ENCODE measurements around the gene ZNHIT2. TPM values are rescaled to one million over a fixed set of nuclear protein-coding genes. Genes with fewer than 3 reads are reported as not detected.

The ZNHIT2 gene
- total RNA-seq, 1 experiment from 2014 or later = 13.2 TPM

DNA sequence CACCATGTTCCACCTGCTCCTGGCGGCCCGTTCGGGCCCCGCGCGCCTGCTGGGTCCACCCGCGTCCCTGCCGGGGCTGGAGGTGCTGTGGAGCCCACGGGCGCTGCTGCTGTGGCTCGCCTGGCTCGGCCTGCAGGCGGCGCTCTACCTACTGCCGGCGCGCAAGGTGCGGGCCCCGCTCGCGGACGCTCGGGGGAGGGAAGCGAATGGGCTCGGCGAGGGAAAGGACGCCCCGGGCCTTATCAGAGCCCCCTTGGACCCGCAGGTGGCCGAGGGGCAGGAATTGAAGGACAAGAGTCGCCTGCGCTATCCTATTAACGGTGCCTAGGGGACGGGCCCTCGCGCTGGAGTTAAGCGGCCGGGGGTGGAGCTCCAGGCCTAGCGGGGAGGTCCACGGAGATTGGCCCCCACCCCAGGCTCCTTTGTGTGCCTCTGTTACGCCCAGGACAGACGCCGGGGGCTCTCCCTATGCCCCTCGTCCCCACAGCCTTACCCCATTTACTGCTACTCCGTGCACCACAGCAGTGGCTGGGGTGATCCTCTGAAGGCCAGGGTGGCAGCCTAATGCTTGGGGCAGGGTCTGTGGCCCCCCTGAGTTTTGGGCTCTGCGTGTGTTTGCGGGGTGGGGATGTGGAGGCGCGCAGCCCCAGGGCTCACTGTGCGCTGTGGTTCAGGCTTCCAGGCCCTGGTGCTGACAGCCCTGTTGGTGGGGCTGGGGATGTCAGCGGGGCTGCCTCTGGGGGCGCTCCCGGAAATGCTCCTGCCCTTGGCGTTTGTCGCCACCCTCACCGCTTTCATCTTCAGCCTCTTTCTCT, 4.7 kb downstream of the ZNHIT2 start:
- TF ChIP-seq, protein P1, sequence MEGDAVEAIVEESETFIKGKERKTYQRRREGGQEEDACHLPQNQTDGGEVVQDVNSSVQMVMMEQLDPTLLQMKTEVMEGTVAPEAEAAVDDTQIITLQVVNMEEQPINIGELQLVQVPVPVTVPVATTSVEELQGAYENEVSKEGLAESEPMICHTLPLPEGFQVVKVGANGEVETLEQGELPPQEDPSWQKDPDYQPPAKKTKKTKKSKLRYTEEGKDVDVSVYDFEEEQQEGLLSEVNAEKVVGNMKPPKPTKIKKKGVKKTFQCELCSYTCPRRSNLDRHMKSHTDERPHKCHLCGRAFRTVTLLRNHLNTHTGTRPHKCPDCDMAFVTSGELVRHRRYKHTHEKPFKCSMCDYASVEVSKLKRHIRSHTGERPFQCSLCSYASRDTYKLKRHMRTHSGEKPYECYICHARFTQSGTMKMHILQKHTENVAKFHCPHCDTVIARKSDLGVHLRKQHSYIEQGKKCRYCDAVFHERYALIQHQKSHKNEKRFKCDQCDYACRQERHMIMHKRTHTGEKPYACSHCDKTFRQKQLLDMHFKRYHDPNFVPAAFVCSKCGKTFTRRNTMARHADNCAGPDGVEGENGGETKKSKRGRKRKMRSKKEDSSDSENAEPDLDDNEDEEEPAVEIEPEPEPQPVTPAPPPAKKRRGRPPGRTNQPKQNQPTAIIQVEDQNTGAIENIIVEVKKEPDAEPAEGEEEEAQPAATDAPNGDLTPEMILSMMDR (IDR thresholded peaks at IDR 0.05; ENCODE audit: unreplicated experiment) = peak; percentile 85
- no peaks in the 10 kb centered on the region for H3K9me3 Mint-ChIP-seq (ENCODE audit: low read depth, unreplicated experiment)
- H3K4me1 Mint-ChIP-seq (ENCODE audit: low read depth, unreplicated experiment) = peaks cover 34% of the 10 kb centered on the region
- BruUV-seq (replicated peaks) = no TSS peak
- H3K4me3 Mint-ChIP-seq (ENCODE audit: low read depth, unreplicated experiment) = peak overlapping the region; percentile 81
- peaks cover 74% of the 10 kb centered on the region for H3K36me3 Mint-ChIP-seq (ENCODE audit: insufficient read depth, unreplicated experiment)
- intact Hi-C loops (cut with micrococcal nuclease; ENCODE audit: unreplicated experiment) = loop anchor here (5.0 to 10.0 kb wide), 2 partner anchors 70 to 268 kb away; partner anchors contain the start of genes CAPN1 and CDC42BPG
- peak overlapping the region; percentile 79 for H3K27ac Mint-ChIP-seq (ENCODE audit: unreplicated experiment)
- peak; percentile 72 for DNase-seq
- CTCF ChIA-PET = interaction anchor here (0.8 to 1.4 kb wide), 3 partner anchors 9 to 69 kb away, joined by 3 to 6 read pairs (median 5); partner anchors contain the start of genes CAPN1, FAU and MRPL49
- no peaks in the 10 kb centered on the region for H3K27me3 Mint-ChIP-seq (ENCODE audit: unreplicated experiment)

DNA sequence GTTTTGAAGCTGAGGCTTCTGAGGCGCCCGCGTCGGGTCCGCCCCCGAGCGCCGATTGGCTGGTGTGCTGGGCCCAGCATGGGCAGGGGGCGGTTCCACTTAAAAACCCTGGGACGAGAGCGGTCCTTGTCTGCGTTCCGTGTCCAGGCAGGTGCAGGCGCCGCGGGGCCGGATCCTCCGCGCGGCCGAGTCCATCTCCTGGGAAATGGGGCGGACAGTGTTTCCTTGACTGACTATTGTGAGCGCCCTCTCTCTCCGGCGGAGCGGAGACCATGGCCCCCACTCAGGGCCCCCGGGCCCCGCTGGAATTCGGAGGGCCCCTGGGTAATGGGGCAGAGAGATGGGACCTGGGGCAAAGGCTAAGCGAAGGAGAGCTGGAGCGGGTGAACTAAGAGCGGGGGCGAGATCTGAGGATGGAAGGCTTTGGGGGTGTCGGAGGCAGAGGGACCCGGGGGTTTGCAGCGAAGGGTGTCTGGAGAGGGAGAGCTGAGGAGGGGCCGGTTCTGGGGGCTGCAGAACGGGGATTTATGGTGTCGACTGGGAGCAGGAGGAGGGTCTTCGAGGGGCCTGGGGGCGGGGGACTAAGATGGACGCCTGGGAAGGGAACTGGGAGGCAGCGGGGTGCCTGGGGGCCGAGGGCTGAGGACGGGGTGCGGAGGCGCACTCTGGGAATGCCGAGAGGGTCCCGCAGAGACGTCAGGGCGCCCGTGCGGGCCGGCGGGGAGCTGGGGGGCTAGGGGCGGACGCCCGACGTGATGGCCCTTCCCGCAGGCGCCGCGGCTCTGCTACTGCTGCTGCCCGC, 5.6 kb downstream of the ZNHIT2 start, which contains the start of gene TM7SF2:
Gene TM7SF2, plus strand, starts transcription at position 129 of the 802 bp plus-strand sequence. Its CDS starts 144 bp downstream, at position 273.
- BruUV-seq (replicated peaks) = no TSS peak
- peak; percentile 97 for DNase-seq

DNA sequence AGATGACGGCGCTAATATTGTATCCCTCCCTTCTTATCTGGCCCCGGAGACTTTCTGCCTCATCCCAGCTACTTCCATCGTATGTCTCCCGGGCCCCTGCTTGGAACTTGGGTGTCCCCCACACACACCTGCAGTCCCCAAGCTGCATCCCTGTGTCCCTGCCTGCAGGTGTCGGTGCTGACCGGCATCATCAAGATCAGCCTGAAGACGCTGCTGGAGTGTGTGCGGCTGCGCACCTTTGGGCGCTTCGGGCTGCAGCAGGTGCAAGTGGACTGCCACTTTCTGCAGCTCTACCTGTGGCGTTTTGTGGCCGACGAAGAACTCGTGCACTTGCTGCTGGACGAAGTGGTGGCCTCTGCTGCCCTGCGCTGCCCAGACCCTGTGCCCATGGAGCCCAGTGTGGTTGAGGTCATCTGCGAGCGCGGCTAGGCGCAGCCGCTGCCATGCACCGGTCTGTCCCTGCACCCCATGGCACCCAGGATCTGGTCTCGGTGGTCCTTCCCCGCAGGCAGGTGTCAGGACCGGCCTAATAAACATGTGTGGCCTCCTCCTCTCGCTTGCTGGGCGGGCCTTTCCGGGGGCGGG, 6.2 kb downstream of the ZNHIT2 start:
- no TSS peak for BruUV-seq (replicated peaks)
- peaks cover 59% of the 10 kb centered on the region for H3K36me3 Mint-ChIP-seq (ENCODE audit: insufficient read depth, unreplicated experiment)
- H3K4me1 Mint-ChIP-seq (ENCODE audit: low read depth, unreplicated experiment) = peaks cover 34% of the 10 kb centered on the region
- peak overlapping the region; percentile 79 for H3K27ac Mint-ChIP-seq (ENCODE audit: unreplicated experiment)
- peak overlapping the region; percentile 81 for H3K4me3 Mint-ChIP-seq (ENCODE audit: low read depth, unreplicated experiment)
- no peaks in the 10 kb centered on the region for H3K27me3 Mint-ChIP-seq (ENCODE audit: unreplicated experiment)
- TF ChIP-seq, protein P1 (IDR thresholded peaks at IDR 0.05; ENCODE audit: unreplicated experiment) = no peak
- CTCF ChIA-PET = interaction anchor here (0.6 to 1.4 kb wide), 12 partner anchors 9 to 502 kb away, joined by 3 to 9 read pairs (median 5); partner anchors contain the start of genes CAPN1, FAU, MRPL49 and SF1
- DNase-seq = no peak
- intact Hi-C loops (cut with micrococcal nuclease; ENCODE audit: unreplicated experiment) = loop anchor here (2.0 to 10.0 kb wide), 3 partner anchors 71 to 266 kb away; partner anchors contain the start of genes CAPN1 and CDC42BPG
- H3K9me3 Mint-ChIP-seq (ENCODE audit: low read depth, unreplicated experiment) = no peaks in the 10 kb centered on the region

More for the DNA sequence above, 5.6 kb downstream of the ZNHIT2 start, which contains the start of gene TM7SF2:
- H3K9me3 Mint-ChIP-seq (ENCODE audit: low read depth, unreplicated experiment) = no peaks in the 10 kb centered on the region
- H3K4me1 Mint-ChIP-seq (ENCODE audit: low read depth, unreplicated experiment) = peaks cover 34% of the 10 kb centered on the region
- H3K27ac Mint-ChIP-seq (ENCODE audit: unreplicated experiment) = peak within 1 kb of the TSS; percentile 79
- intact Hi-C loops (cut with micrococcal nuclease; ENCODE audit: unreplicated experiment) = loop anchor here (2.0 to 10.0 kb wide), 3 partner anchors 70 to 267 kb away; partner anchors contain the start of genes CAPN1 and CDC42BPG
- TF ChIP-seq, protein P1 (IDR thresholded peaks at IDR 0.05; ENCODE audit: unreplicated experiment) = no peak
- peak within 1 kb of the TSS; percentile 81 for H3K4me3 Mint-ChIP-seq (ENCODE audit: low read depth, unreplicated experiment)
- CTCF ChIA-PET = interaction anchor here (0.6 to 1.4 kb wide), 6 partner anchors 10 to 502 kb away, joined by 3 to 7 read pairs (median 4); partner anchors contain the start of genes CAPN1, FAU and MRPL49
- H3K27me3 Mint-ChIP-seq (ENCODE audit: unreplicated experiment) = no peaks in the 10 kb centered on the region
- H3K36me3 Mint-ChIP-seq (ENCODE audit: insufficient read depth, unreplicated experiment) = peaks cover 66% of the 10 kb centered on the region

All from Calu3 (cell line).